Urinary bladder (tissue), 4 donors: ENCODE measurements around the gene ZFHX3. TPM values are rescaled to one million over a fixed set of nuclear protein-coding genes. Genes with fewer than 3 reads are reported as not detected.
"Not testable (repeated sequence)": the region's sequence is repeated elsewhere in the genome, so short reads cannot be mapped to it uniquely, and the experiment has no call there.

Source experiments
- DNase-seq: peaks from one replicate; pipeline ENCODE4 v3.0.0-alpha.2; 2015; ENCODE audit errors: extremely low spot score
- H3K27ac ChIP-seq: one replicate; pipeline ENCODE4 v1.5.1; 2013; ENCODE audit warnings: low read depth, mild to moderate bottlenecking, moderate library complexity
- H3K36me3 ChIP-seq: one replicate; pipeline ENCODE4 v1.6.1; 2013; ENCODE audit warnings: mild to moderate bottlenecking, moderate library complexity; ENCODE audit not compliant: insufficient read depth
- H3K4me1 ChIP-seq: one replicate; pipeline ENCODE4 v1.6.1; 2013; ENCODE audit warnings: mild to moderate bottlenecking, moderate library complexity; ENCODE audit not compliant: insufficient read depth
- H3K4me3 ChIP-seq: one replicate; pipeline ENCODE4 v1.5.1; 2013; ENCODE audit warnings: low read depth, low read length
- WGBS: extraction: QIAGEN DNeasy Blood & Tissue Kit; methylation state at CpG from one replicate; pipeline ENCODE4 v1.1.7; 2013; 5-methylcytosine and 5-hydroxymethylcytosine counted together
- polyA plus RNA-seq: library from polyadenylated mRNA; stranded (reverse); fragments of 200-250 nt; gene quantifications from one replicate; pipeline ENCODE4 v1.2.3, GENCODE V29; 2013
- total RNA-seq: library from RNA; depleted of rRNA; stranded (reverse); fragments of >200 nt; gene quantifications from one replicate; pipeline ENCODE4 v1.2.3, GENCODE V29; 2014
- donor health status: healthy with polysubstance abuse.
- donor health status: healthy.

Gene ZFHX3
- total and polyA plus RNA-seq, 2 donors = 11.8 to 19.4 TPM

DNA sequence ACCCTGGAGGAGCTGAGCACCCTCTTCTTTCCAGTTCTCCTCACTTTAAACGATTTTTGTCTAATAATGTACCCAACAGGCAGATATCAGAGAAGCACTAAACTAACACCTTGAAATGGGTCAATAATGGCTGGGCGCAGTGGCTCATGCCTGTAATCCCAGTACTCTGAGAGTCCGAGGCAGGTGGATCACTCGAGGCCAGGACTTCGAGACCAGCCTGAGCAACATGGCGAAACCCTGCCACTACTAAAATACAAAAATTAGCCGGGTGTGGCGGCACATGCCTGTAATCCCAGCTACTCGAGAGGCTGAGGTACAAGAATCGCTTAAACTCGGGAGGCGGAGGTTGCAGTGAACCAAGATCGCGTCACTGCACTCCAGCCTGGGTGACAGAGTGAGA lies 57.4 kb downstream of the ZFHX3 start:
- Histone ChIP-seq H3K4me3 (no peak overlapping the region), H3K4me1 (peaks cover 6% of the 10 kb centered on the region), H3K27ac (peak overlapping the region; percentile 76)

GRCh38 chr16:72989579-72990551 lies 58.1 kb downstream of the ZFHX3 start:
- Histone ChIP-seq H3K36me3 (no peaks in the 10 kb centered on the region), H3K4me3 (no peak overlapping the region), H3K27ac (peak overlapping the region; percentile 76), H3K4me1 (peaks cover 9% of the 10 kb centered on the region)
- DNase-seq = peak; percentile 82
- 9% methylated on average over 19 of the region's 19 CpGs for WGBS

More for the DNA sequence above, 57.4 kb downstream of the ZFHX3 start:
- 80% methylated on average over 14 of the region's 14 CpGs for WGBS
- no peaks in the 10 kb centered on the region for H3K36me3 ChIP-seq
- DNase-seq = no peak

GRCh38 chr16:72989203-72989578 lies 58.7 kb downstream of the ZFHX3 start:
- not testable (repeated sequence) for H3K36me3 ChIP-seq, H3K4me1 ChIP-seq, DNase-seq, H3K4me3 ChIP-seq
- peak overlapping the region; percentile 68 for H3K27ac ChIP-seq
- WGBS = 82% methylated on average over 7 of the region's 7 CpGs

DNA sequence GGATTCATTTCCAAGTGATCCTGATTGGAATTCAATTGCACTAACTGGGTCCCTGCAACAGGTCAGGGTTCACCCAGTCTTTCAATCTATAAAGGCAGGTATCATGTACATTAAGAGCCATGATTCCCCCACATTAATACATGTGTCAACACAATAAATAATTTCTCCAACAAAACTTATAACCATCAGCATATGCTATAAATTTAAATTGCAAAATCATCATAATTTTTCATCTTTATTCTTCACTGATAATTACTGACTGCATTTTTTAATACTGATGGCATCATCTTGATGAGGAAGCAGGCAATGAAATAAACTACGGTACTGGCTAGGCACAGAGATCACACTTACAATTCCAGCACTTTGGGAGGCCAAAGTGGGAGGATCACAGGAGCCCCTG lies 59.4 kb downstream of the ZFHX3 start:
- Histone ChIP-seq H3K36me3 (no peaks in the 10 kb centered on the region), H3K4me1 (peaks cover 9% of the 10 kb centered on the region), H3K4me3 (no peak overlapping the region), H3K27ac (peak overlapping the region; percentile 24)
- 85% methylated on average over 1 of the region's 1 CpG for WGBS
- DNase-seq = no peak

- 82% methylated on average over 3 of the region's 3 CpGs for WGBS
- no peak overlapping the region for H3K27ac ChIP-seq
- no peaks in the 10 kb centered on the region for H3K36me3 ChIP-seq
- H3K4me3 ChIP-seq = no peak overlapping the region
- no peak for DNase-seq
- H3K4me1 ChIP-seq = peaks cover 9% of the 10 kb centered on the region
Observed at GRCh38 chr16:72987480-72987901, 60.4 kb downstream of the ZFHX3 start.

GRCh38 chr16:72985995-72986394 lies 61.9 kb downstream of the ZFHX3 start:
- peaks cover 9% of the 10 kb centered on the region for H3K4me1 ChIP-seq
- no peak for DNase-seq
- no peak overlapping the region for H3K4me3 ChIP-seq
- H3K36me3 ChIP-seq = no peaks in the 10 kb centered on the region
- peak overlapping the region; percentile 56 for H3K27ac ChIP-seq
- 39% methylated on average over 7 of the region's 7 CpGs for WGBS

DNA sequence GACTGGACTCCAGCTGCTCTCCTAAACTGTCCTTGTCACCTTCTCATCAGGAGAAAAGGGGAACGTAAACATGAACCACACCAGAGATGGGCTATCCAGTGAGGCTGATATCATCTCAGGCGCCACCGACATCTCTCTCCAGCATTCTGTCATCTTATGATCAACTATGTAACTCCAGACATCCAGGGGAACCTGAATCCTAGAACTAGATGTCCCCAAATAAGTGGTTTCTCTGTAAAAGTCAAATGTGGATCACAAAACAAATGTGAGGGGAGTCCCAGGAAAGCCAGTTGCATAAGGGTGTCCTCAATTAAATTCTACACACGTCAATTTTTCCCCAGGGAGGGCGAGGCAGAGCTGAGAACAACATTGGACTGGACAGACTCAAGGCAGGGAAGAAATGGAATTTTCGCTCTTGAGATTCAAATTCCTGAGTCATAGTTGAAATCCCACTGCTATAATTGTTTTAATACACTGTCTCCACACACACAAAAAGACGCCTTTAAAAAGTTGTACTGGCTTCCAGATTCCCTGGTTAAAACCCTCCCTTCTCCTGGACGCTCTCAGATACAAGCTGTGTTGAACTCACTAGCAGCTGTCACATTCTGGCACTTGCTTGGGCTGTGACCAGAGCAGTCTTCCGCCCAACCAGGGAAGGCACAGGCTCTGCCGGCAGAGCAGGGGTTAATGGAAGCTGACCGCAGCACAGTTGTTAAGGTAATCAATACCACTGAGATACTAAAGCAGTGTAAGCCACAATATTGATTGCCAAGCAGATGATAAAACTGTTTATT lies 62.6 kb downstream of the ZFHX3 start:
- Histone ChIP-seq H3K4me1 (peaks cover 9% of the 10 kb centered on the region), H3K36me3 (no peaks in the 10 kb centered on the region), H3K4me3 (no peak overlapping the region), H3K27ac (peak overlapping the region; percentile 56)
- no peak for DNase-seq
- WGBS = 25% methylated on average over 11 of the region's 11 CpGs

- no peak overlapping the region for H3K4me3 ChIP-seq
- no peak overlapping the region for H3K27ac ChIP-seq
- H3K36me3 ChIP-seq = no peaks in the 10 kb centered on the region
- H3K4me1 ChIP-seq = peaks cover 9% of the 10 kb centered on the region
- WGBS = 89% methylated on average over 2 of the region's 2 CpGs
- no peak for DNase-seq
Observed at GRCh38 chr16:72983728-72984350, 64.1 kb downstream of the ZFHX3 start.

- peaks cover 7% of the 10 kb centered on the region for H3K4me1 ChIP-seq
- H3K27ac ChIP-seq = no peak overlapping the region
- H3K4me3 ChIP-seq = no peak overlapping the region
- no peaks in the 10 kb centered on the region for H3K36me3 ChIP-seq
- DNase-seq = no peak
- WGBS = 93% methylated on average over 9 of the region's 9 CpGs
Observed at GRCh38 chr16:72983241-72983640, 64.7 kb downstream of the ZFHX3 start.

DNA sequence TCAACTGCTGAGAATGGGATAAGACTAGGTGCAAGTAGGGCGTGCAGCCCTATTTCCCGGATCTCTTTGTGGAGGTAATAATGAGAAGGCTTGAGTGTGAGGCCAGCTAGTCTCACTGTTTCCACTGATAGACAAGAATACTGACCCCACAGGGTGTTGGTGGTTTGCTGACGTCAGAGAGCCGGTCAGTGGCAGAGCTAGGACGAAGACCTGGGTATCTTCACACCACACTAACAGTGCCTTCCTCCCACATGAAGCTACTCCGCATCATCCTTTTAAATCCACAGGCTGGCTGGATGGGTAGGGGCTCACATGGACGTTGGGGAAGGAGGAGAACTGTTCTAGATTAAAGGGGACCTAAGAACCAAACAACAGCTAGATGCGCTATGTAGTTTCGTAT lies 68.0 kb downstream of the ZFHX3 start:
- peaks cover under 1% of the 10 kb centered on the region for H3K4me1 ChIP-seq
- H3K27ac ChIP-seq = no peak overlapping the region
- DNase-seq = no peak
- no peaks in the 10 kb centered on the region for H3K36me3 ChIP-seq
- WGBS = 91% methylated on average over 9 of the region's 9 CpGs
- H3K4me3 ChIP-seq = no peak overlapping the region

- no peak overlapping the region for H3K4me3 ChIP-seq
- no peaks in the 10 kb centered on the region for H3K36me3 ChIP-seq
- DNase-seq = no peak
- WGBS = 73% methylated on average over 7 of the region's 7 CpGs
- H3K27ac ChIP-seq = no peak overlapping the region
- no peaks in the 10 kb centered on the region for H3K4me1 ChIP-seq
Observed at GRCh38 chr16:72978212-72978611, 69.7 kb downstream of the ZFHX3 start.

DNA sequence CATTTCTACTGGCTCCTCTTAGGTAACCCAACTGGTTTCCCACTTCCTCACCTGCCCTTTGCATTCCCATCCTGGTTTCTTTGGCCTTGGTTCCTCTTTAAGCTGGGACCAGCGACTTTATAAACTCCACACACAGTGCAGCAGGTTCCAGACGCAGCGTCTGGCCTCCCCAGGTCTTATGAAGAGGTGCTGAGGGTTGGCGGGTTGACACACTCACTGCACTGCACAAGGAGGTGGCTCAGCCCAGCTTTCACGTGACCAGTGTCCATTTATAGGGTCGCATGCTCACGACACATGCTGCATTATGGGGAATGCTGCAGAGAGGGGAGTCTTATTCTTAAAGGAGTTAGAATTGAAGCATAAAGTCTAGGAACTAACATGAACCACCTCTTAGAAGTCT lies 70.8 kb downstream of the ZFHX3 start:
- Histone ChIP-seq H3K36me3 (no peaks in the 10 kb centered on the region), H3K4me3 (no peak overlapping the region), H3K4me1 (no peaks in the 10 kb centered on the region), H3K27ac (no peak overlapping the region)
- WGBS = 91% methylated on average over 7 of the region's 7 CpGs
- no peak for DNase-seq

DNA sequence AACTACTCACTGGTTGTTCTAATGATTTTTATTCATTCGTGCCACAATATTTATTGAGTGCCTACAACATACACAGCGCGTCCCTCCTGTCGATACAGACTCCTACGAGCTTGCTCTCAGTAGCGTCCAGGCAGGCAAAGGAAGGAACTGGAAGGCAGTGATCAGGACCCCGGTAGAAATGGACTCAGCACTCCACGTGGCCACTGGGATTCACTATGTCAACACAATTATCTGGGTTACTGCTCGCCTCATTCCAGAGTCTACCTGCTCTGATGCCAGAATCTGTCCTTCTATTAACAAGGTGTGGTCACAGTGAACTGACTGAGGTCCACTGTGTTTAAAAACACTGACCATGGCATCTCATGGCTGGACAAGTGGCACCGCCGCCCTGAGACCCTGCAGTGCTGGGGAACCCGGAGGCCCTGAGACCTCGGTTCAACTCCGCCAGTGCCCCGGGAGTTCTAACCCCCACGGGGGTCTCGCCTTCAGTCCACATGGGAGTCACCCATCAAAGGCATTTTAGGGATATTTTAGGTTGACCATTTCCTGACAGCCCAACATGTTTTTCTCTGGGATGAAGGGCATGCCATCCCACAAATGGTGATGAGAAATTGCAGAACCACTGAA lies 71.4 kb downstream of the ZFHX3 start:
- H3K4me1 ChIP-seq = no peaks in the 10 kb centered on the region

More for the DNA sequence above, 71.4 kb downstream of the ZFHX3 start:
- Histone ChIP-seq H3K27ac (no peak overlapping the region), H3K36me3 (no peaks in the 10 kb centered on the region), H3K4me3 (no peak overlapping the region)
- no peak for DNase-seq
- 94% methylated on average over 17 of the region's 17 CpGs for WGBS
